H9 (cell line): ENCODE data around the gene DNASE1L1. TPM values are rescaled to one million over a fixed set of nuclear protein-coding genes. Genes with fewer than 3 reads are reported as not detected.

Experiments
- DNase-seq: peaks from one replicate; pipeline ENCODE4 v3.0.0-alpha.2; 2017
- H2AFZ ChIP-seq: one replicate; pipeline ENCODE4 v1.6.1; 2013; ENCODE audit warnings: mild to moderate bottlenecking, low read length, control low read depth, moderate library complexity
- H2AK5ac ChIP-seq: 2 replicates; pipeline ENCODE4 v1.6.1; 2013; ENCODE audit warnings: low read length, control low read depth, mixed read lengths; ENCODE audit not compliant: insufficient read length
- H2BK120ac ChIP-seq: one replicate; pipeline ENCODE4 v1.6.1; 2013; ENCODE audit warnings: low read depth, mild to moderate bottlenecking, low read length, control low read depth, inconsistent platforms; ENCODE audit not compliant: poor library complexity, severe bottlenecking
- H2BK12ac ChIP-seq: 2 replicates; pipeline ENCODE4 v1.6.1; 2013; ENCODE audit warnings: low read length, control low read depth, mixed read lengths, low read depth; ENCODE audit not compliant: insufficient read length
- H2BK15ac ChIP-seq: 2 replicates; pipeline ENCODE4 v1.6.1; 2013; ENCODE audit warnings: low read depth, low read length, control low read depth
- H2BK20ac ChIP-seq: one replicate; pipeline ENCODE4 v1.6.1; 2013; ENCODE audit warnings: low read depth, mild to moderate bottlenecking, low read length, control low read depth, inconsistent platforms; ENCODE audit not compliant: poor library complexity, severe bottlenecking
- H2BK5ac ChIP-seq: 2 replicates; pipeline ENCODE4 v1.6.1; 2013; ENCODE audit warnings: low read length, control low read depth, mixed read lengths; ENCODE audit not compliant: insufficient read length
- H3K14ac ChIP-seq: 2 replicates; pipeline ENCODE4 v1.6.1; 2013; ENCODE audit warnings: low read length, control low read depth; ENCODE audit not compliant: insufficient read depth
- H3K18ac ChIP-seq: 2 replicates; pipeline ENCODE4 v1.6.1; 2013; ENCODE audit warnings: low read depth, mild to moderate bottlenecking, mixed read lengths, low read length, control low read depth; ENCODE audit not compliant: insufficient read length
- H3K23ac ChIP-seq: 2 replicates; pipeline ENCODE4 v1.6.1; 2013; ENCODE audit warnings: low read length, control low read depth, mixed read lengths, low read depth; ENCODE audit not compliant: insufficient read length
- H3K23me2 ChIP-seq: 2 replicates; pipeline ENCODE4 v1.6.1; 2013; ENCODE audit warnings: low read depth, mild to moderate bottlenecking, mixed read lengths, low read length, control low read depth; ENCODE audit not compliant: insufficient read length, poor library complexity, severe bottlenecking
- H3K27ac ChIP-seq: 2 replicates; pipeline ENCODE4 v1.5.1; 2013; ENCODE audit warnings: low read length, control low read depth, mixed read lengths, low read depth; ENCODE audit not compliant: insufficient read length
- H3K27me3 ChIP-seq: 2 replicates; pipeline ENCODE4 v1.6.1; 2013; ENCODE audit warnings: low read length, control low read depth, inconsistent platforms; ENCODE audit not compliant: insufficient read depth
- H3K4ac ChIP-seq: 2 replicates; pipeline ENCODE4 v1.6.1; 2013; ENCODE audit warnings: low read depth, mild to moderate bottlenecking, control low read depth, inconsistent platforms, low read length, moderate library complexity
- H3K4me1 ChIP-seq: 2 replicates; pipeline ENCODE4 v1.6.1; 2013; ENCODE audit warnings: low read length, control low read depth, inconsistent platforms; ENCODE audit not compliant: insufficient read depth
- H3K4me2 ChIP-seq: 2 replicates; pipeline ENCODE4 v1.6.1; 2013; ENCODE audit warnings: low read length, control low read depth, mixed read lengths; ENCODE audit not compliant: insufficient read length, insufficient read depth
- H3K56ac ChIP-seq: 2 replicates; pipeline ENCODE4 v1.6.1; 2013; ENCODE audit warnings: low read depth, mild to moderate bottlenecking, mixed read lengths, low read length, control low read depth; ENCODE audit not compliant: insufficient read length
- H3K79me1 ChIP-seq: 2 replicates; pipeline ENCODE4 v1.6.1; 2013; ENCODE audit warnings: low read depth, mild to moderate bottlenecking, moderate library complexity, low read length, control low read depth, inconsistent platforms; ENCODE audit not compliant: insufficient read depth, poor library complexity, severe bottlenecking
- H3K79me2 ChIP-seq: 2 replicates; pipeline ENCODE4 v1.6.1; 2013; ENCODE audit warnings: low read length, control low read depth, inconsistent platforms; ENCODE audit not compliant: insufficient read depth
- H3K9ac ChIP-seq: 2 replicates; pipeline ENCODE4 v1.6.1; 2013; ENCODE audit warnings: low read length, control low read depth, mixed read lengths; ENCODE audit not compliant: insufficient read length; ENCODE audit errors: extremely low read depth
- H3K9me3 ChIP-seq: one replicate; pipeline ENCODE4 v1.6.1; 2013; ENCODE audit warnings: low read depth, low read length, inconsistent platforms; ENCODE audit not compliant: control insufficient read depth
- H3T11ph ChIP-seq: one replicate; pipeline ENCODE4 v1.6.1; 2013; ENCODE audit warnings: mild to moderate bottlenecking, low read length, control low read depth, inconsistent platforms
- H4K20me1 ChIP-seq: one replicate; pipeline ENCODE4 v1.6.1; 2013; ENCODE audit not compliant: control insufficient read depth, insufficient read length, insufficient read depth
- H4K5ac ChIP-seq: 2 replicates; pipeline ENCODE4 v1.6.1; 2013; ENCODE audit warnings: low read depth, mild to moderate bottlenecking, mixed read lengths, low read length, control low read depth; ENCODE audit not compliant: insufficient read length
- H4K8ac ChIP-seq: replicated peaks from 2 replicates; pipeline ENCODE4 v1.6.1; 2013; ENCODE audit warnings: low read length, control low read depth, mixed read lengths, low read depth; ENCODE audit not compliant: insufficient read length
- H4K91ac ChIP-seq: 2 replicates; pipeline ENCODE4 v1.6.1; 2013; ENCODE audit warnings: low read depth, mild to moderate bottlenecking, moderate library complexity, mixed read lengths, low read length, control low read depth; ENCODE audit not compliant: insufficient read length
- H3K27ac Mint-ChIP-seq, 3 experiments: 2 replicates in 2 of 3; 3 replicates in 1 of 3; pipeline ENCODE4 v1.8.0; 2020 to 2021; ENCODE audit warnings: mixed read lengths in 3 of 3, mild to moderate bottlenecking in 1 of 3, moderate library complexity in 1 of 3
- H3K27me3 Mint-ChIP-seq: 2 replicates; pipeline ENCODE4 v1.8.0; 2021; ENCODE audit warnings: low read depth, mild to moderate bottlenecking, moderate library complexity, mixed read lengths
- H3K36me3 Mint-ChIP-seq, 3 experiments: 2 replicates in 2 of 3; 3 replicates in 1 of 3; pipeline ENCODE4 v1.8.0; 2020 to 2021; ENCODE audit warnings: low read depth in 3 of 3, mixed read lengths in 3 of 3; ENCODE audit not compliant: insufficient read depth in 1 of 3
- H3K4me1 Mint-ChIP-seq, 2 experiments: 2 replicates each; pipeline ENCODE4 v1.8.0; 2020; ENCODE audit warnings: mixed read lengths in 2 of 2
- H3K4me3 Mint-ChIP-seq, 2 experiments: 2 replicates in 1 of 2; 3 replicates in 1 of 2; pipeline ENCODE4 v1.8.0; 2020 to 2021; ENCODE audit warnings: mild to moderate bottlenecking in 2 of 2, mixed read lengths in 2 of 2, moderate library complexity in 1 of 2
- H3K9me3 Mint-ChIP-seq, 2 experiments: 2 replicates in 1 of 2; 3 replicates in 1 of 2; pipeline ENCODE4 v1.8.0; 2020; ENCODE audit warnings: mild to moderate bottlenecking in 2 of 2, mixed read lengths in 2 of 2, moderate library complexity in 1 of 2
- CTCF ChIP-seq: fragments of 200-600 bp; sonication (generic); conservative IDR thresholded peaks from 3 replicates; pipeline ENCODE4 v1.8.0; 2021; ENCODE audit warnings: antibody characterized with exemption, mild to moderate bottlenecking
- WGBS: extraction: QIAGEN DNeasy Blood & Tissue Kit; methylation state at CpG from one replicate; pipeline ENCODE4 v1.1.7; 2013; ENCODE audit warnings: missing lambda C conversion rate, low lambda C conversion rate, mixed read lengths; ENCODE audit not compliant: insufficient read length; ENCODE audit errors: extremely low coverage; 5-methylcytosine and 5-hydroxymethylcytosine counted together
- total RNA-seq: library from RNA; stranded (reverse); gene quantifications from 2 replicates; pipeline ENCODE4 v1.2.1, GENCODE V29; 2021

DNASE1L1 gene
- total RNA-seq, 1 experiment from 2014 or later = 14.5 TPM

GRCh38 chrX:154353172-154353843 lies 55.7 kb downstream of the DNASE1L1 start:
- H3K18ac ChIP-seq = no peak overlapping the region
- Mint-ChIP-seq H3K36me3 (peaks cover 34 to 85% (median 71%) of the 10 kb centered on the region in 3 experiments; a peak in 6 of 7 replicates), H3K27ac (no peak overlapping the region), H3K4me3 (no peak overlapping the region), H3K27me3 (peaks cover 2% of the 10 kb centered on the region), H3K9me3 (peaks cover 44 to 56% of the 10 kb centered on the region in 2 experiments), H3K4me1 (no peaks in the 10 kb centered on the region)
- H3K4me2 ChIP-seq = no peak overlapping the region
- no peaks in the 10 kb centered on the region for H3K4me1 ChIP-seq
- no peaks in the 10 kb centered on the region for H3K79me1 ChIP-seq
- no peak overlapping the region for H3K23ac ChIP-seq
- DNase-seq = no peak
- H4K5ac ChIP-seq = no peak overlapping the region
- no peak overlapping the region for H3K27ac ChIP-seq
- peaks cover 24% of the 10 kb centered on the region for H3K9me3 ChIP-seq
- no peak overlapping the region for H3K4ac ChIP-seq
- H3T11ph ChIP-seq = no peak overlapping the region
- no peak overlapping the region for H2BK5ac ChIP-seq
- no peaks in the 10 kb centered on the region for H3K23me2 ChIP-seq
- H2AFZ ChIP-seq = no peak overlapping the region
- no peaks in the 10 kb centered on the region for H3K79me2 ChIP-seq
- H2BK12ac ChIP-seq = no peak overlapping the region
- H2BK15ac ChIP-seq = no peak overlapping the region
- H4K20me1 ChIP-seq = peaks cover 3% of the 10 kb centered on the region
- no peak overlapping the region for H3K9ac ChIP-seq
- no peaks in the 10 kb centered on the region for H3K27me3 ChIP-seq
- no peak overlapping the region for H2BK120ac ChIP-seq
- H4K8ac ChIP-seq = no peak overlapping the region
- no peak for TF ChIP-seq CTCF
- no CpG with 5 or more reads among the region's 24 CpGs for WGBS
- no peak overlapping the region for H2BK20ac ChIP-seq
- no peak overlapping the region for H3K14ac ChIP-seq
- H4K91ac ChIP-seq = no peak overlapping the region
- H2AK5ac ChIP-seq = no peak overlapping the region
- H3K56ac ChIP-seq = no peak overlapping the region
